Lung microvascular endothelial cell (primary cell): ENCODE data around the gene RPS21. TPM values are rescaled to one million over a fixed set of nuclear protein-coding genes. Genes with fewer than 3 reads are reported as not detected.
A peak's percentile ranks its signal among the peaks of the same experiment; 100 is the strongest.

Experiments used
- DNase-seq, 2 donors: peaks; one replicate each; pipeline versions ENCODE4 v3.0.0 to v3.0.0-alpha.2; 2010; ENCODE audit warnings: low read depth in 2 of 2
- total RNA-seq: library from RNA; depleted of rRNA; stranded (reverse); fragments of >200 nt; gene quantifications from 2 replicates; pipeline ENCODE4 v1.2.1, GENCODE V29; 2014

The RPS21 gene
- total RNA-seq, 1 donor from 2014 or later, result 1,048 TPM

DNA sequence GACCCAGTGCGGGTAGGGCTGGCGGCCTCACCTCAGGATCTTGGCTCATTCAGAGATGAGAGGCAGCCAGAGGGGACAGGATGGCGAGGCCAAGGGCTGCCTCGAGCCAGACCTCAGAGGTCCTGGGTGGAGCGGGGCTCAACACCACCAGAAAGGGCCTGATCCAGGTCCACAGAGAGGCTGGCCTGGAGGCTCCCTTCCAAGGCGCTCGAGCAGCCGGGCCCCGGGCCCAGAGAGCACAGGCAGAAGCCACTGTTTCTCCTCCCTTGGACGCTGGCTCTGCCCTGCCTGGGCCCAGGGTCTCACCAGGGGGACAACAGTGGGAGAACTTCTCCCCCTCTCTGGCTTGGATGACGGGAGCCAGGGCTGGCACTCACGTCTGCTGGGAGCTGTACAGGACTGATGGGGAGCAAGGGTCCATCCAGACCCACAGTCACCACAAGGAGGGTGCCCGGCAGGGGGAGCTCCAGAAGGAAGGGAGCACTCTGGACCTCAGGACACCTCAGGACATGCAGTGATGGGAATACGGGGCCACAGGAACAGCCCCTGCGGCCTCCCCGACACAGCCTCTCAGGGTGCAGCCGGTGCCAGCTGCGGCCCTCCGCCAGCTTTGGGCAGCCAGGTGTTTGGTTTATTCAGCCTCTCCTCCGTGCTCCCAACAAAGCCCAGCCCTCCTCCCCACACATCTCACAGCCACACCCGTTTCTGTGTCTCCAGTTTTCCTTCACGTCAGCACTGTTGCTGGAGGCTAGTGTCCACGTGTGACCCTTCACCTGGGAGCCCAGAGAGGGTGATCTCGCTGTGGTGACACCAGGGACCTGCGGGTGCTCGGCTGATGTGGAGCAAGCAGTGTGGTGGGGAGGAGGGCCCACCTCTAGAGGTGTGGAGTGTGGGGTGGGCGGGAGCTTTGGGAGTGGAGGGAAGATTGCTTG, 8.7 kb downstream of the RPS21 start:
- DNase-seq, result no peak

DNA sequence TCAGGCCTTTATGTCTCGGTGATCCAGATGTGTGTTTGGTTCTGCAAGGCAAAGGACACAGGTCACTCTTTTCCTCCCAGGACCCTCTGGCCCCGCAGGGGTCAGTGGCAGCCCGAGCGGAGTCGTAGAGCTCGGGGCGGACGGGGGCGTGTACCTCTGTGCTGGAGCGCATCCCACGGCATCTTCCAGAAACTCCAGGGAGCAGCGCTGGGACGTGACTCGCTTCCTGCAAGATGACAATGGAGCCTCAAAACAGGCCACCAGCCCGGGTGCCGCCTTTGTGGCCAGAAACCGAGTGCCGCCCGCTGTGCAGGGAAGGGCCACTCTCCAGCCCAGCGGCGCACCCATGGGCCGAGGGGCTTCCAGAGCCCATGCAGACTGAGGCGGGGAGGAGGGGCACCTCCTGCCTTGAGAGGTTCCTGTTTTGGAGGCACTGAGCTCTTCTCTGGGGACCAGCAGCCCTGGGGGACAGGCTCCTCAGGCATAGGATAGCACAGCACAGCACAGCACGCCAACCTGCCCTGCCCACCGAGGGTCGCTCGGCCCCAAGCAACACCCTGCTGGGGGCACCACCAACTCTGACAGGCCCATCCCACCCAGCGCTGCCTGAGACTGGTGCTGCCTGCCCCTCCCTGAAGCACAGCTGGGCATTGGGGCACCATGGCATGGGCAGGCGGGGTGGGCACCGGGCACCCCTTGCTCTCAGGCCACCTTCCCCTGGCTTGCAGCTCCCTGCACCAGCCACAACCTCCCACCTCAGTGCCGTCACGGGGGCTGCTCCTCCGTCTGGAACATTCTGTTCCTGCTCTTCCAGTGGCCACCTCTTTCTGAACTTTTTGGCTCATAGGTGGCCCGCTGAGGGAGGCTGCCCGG, 9.7 kb downstream of the RPS21 start:
- peak in 1 of 2 donors; percentile 34 for DNase-seq

DNA sequence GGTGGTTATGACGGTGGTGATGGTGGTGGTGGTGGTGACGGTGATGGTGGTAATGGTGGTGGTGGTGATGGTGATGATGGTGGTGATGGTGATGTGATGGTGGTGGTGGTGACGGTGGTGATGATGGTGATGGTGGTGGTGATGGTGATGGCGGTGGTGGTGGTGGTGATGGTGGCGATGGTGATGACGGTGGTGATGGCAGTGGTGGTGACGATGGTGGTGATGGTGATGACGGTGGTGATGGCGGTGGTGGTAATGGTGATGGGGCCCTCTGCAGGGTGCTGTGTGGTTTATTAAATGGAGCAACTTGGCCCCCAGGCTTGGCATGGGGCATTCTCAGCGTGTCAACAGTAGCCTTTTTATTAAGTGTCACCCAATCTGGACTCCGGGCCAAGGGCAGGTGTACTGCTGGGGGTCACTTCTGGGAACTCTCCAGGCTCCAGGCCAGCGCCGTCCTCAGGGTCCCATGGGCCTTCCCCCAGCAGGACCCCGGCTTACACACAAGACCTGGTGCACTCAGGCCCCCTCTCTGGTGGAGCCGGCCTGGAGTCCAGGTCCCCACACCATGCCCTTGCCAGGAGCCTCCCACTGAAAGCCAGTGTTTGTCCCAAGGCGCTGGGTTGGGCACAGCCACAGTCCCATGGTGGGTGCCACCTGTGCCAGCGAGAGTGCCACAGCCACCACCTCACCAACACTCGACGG, 11.4 kb downstream of the RPS21 start:
- DNase-seq, result no peak

DNA sequence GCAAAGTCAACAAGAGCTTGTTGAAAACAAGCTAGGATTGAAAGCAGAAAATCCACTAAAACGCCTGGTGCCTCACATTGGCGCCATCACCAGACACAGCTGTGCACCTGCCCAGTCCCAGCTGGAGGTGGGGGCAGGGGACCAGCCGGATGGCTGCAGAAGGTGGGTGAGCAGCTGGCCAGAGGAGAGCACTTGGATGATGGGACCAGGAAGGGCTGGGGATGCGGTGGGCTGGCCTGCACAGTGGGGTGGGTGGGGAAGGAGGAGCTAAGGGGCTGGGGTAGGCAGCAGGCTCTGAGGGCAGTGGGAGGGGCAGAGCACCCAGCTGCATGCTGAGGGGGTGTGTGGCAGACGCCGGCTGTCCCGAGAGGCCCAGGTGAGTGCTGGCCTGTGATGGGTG, 13.1 kb downstream of the RPS21 start:
- DNase-seq, result no peak

DNA sequence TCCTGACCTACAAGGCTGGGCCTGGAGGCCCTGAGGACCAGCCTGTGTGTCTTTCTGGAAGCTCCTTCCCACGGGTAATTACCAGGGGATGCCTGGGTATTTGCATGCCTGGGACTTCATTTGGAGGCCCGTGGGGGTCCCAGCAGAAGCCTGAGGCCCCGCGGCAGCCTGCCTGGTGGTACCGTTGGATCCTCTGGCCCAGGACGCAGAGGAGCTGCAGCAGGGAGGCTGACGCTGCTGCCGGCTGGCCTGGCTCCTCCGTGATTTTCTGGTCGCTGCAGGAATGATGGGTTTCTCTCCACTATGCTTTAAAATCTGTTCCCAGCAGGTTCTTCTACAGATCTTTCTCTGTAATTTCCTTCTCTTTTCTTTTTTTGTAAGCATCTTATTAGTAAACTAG, 13.6 kb downstream of the RPS21 start:
- DNase-seq, result no peak

DNA sequence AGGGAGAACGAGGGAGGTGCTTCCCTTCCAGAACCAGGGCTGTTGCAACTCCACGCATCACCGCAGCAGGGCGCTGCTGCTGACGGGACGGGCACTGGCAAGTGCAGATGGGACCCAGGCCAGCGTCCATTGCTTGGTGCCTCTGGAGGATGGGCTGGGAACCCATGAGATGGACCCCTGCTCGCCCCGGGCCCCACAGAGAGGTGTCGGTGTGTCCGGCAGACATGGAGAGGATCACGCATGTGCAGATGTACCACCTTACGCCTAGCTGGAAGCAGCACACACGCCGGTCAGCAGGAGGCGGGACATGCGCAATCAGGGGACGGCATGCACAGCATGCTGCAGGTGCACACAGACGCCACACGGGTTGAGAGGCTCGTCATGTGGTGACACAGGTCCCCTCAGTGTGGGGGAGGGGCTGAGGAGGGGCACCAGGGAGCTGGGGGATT, 14.5 kb downstream of the RPS21 start:
- peak in 1 of 2 donors; percentile 22 for DNase-seq

DNA sequence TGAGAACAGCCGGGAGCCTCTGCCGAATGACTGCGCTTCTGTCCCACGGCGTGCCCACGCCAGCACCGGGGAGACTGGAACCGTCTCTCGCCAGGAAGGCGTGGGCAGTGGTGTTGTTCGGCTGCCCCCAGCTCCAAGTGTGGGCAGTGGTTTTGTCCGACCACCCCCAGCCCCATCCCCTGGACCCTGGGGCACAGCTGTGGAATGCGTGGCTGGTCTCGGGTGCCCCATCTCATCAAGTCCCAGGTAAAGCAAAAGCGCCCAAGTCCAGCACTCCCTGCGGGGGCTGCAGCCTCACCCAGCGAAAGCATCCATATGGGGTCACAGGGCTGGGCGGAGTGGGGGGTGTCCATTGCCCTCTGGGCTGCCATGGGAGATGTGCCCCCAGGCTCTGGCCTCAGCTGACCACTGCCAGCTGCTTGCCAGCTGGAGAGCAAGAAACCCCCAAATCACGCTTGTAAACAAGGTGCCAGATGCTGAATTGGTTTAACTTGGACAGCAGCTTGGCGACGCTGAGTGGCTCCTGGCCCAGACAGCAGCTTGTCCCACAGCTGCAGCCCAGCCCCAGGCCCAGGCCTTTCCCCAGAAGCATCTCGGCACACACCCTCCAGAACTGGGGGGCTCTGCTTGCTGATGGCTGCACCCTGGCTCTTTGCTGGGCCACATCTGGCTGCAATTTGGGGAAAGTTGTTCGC, 15.7 kb downstream of the RPS21 start:
- DNase-seq, result no peak

DNA sequence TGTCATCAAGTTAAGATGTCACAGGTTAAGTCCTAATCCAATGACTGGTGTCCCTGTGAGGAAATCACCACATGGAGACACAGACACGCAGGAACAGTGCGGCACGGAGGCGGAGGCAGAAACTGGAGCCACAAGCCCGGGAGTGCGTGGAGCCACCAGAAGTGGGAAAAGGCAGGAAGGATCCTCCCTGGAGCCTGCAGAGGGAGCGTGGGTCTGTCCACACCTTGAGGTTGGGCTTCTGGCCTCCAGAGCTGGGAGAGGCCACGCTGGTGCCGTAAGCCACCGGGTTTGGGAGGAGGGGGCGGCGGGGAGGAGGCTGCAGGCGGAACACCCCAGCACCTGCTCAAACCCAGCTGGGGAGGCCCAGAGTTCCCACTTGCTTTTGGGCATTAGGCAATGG, 16.4 kb downstream of the RPS21 start:
- DNase-seq, result no peak

DNA sequence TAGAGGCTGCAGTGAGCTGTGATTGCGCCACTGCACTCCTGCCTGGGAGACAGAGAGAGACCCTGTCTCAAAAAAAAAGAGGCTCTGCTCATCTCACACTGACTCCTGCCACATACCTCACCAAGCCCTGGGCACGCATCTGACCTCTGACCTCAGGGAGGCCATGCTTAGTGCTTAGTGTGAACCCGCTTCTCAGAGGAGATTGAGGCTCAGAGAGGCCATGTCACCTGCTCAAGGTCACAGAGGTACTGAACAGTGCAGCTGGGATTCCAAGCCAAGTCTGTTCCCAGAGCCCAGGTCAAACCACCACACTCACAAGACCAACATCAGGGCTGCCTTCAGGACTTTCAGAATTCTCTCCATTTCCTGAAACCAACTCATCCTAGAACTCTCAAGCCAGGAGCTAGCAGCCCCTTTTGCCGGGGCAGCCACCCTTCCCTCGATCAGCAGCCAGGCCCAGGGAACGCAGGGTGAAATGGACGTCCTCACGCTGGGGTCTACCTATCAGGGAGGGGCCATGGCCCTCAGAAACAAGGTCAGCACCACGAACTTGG, 17.3 kb downstream of the RPS21 start:
- DNase-seq, result no peak

DNA sequence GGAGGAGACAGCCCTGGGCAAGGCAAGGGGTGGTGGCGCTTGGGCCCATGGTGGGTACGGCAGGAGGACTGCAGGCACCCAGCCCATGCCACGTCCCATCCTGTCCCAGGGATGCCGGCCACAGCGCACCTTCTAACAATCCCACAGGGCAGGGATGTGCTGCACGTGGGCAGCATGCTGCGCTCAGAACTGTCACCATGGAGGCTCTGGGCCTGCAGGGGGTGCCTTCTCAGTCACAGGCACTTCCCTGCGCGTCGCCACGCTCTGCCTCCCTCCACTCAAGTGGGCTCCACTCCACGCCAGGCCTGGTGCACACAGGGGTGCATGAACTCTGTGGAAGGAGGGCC, 17.8 kb downstream of the RPS21 start:
- DNase-seq, result no peak

DNA sequence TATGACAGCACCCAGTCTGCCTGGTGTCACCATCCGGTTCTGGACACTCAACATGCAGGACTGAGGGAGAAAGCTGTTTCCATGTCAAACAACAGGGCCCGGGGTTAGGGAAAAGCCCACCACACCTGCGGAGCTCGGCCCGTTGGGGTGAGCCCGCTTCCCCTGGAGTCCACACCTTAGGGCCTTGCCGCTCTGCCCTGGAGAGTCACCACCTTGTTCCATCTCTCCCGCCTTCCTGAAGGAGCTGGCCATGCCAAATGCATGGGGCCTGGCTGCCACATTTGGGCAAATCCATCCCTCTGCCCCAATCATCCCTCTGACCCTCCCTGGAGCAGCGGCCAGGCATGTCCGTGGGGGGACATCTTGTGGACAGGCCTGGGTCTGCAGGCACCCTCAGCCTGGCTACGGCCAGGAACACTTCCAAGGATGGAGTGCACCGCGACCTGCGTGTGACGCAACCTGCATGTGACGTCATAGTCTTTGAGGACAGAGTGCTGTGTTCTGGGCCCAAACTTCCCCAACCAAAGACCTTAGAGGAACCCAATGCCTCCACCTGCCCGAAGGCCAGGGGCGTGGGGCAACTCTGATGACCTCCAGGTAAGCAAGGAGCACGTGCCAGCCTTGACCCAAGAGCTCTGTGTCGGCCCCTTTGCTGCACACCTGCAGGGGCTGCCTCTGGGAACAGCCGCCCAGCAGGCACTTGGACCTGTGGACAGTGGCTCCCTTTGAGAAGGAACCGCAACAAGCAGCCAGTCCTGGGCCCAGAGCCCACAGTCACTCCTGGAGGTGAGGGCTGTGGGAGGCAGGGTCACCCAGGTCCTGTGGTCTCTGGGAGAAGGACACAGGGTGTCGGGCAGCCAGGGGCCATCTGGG, 18.4 kb downstream of the RPS21 start:
- DNase-seq, result peak; percentile 55 to 58

DNA sequence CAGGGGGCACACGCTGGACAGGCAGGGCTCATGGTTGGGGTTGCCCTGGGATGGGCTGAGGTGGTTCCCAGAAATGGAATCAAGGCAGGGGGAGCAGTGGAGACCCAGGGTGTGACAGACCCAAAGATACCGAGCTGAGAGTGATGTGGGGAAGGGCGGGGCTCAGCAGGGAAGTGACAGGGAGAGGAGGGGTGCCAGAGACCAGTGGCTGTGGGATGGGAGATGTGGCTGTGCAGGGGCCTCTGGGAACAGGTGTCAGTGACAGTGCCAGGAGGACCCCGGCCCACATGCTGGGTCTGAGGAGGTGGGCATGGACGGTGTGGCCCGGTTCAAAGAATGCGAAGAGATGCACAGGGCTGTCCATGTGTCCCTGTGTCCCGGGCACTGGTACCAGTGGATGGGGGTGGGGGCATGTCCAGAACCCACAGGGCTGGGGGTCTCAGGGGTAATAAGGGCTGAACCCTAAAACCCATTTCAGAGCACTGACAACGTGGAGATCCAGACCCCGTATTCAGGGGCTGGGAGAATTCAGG, 19.1 kb downstream of the RPS21 start:
- DNase-seq, result no peak

DNA sequence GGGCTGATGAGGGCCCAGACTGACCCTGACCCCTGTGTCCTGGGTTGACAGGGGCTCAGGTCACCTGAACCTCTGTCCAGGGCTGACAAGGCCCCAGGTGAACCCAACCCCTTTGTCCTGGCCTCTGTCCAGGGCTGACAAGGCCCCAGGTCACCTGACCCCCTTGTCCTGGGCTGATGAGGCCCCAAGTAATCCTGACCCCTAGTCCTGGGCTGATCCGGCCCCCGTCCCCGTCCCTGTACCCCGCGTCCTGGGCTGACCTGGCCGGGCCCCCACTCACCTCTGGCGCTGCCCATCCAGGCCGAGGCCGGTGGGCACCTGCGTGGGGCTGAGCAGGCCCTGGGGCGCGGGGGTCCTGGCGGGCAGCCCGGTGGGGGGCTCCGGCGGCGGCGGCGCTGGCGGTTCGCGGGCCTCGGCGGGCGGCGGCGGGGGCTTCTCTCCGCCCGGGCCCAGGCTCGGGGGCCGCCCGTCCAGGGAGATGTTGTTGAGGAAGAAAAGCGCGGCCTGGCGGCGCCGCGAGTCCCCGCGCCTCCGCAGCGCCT, 19.8 kb downstream of the RPS21 start:
- DNase-seq, result no peak

DNA sequence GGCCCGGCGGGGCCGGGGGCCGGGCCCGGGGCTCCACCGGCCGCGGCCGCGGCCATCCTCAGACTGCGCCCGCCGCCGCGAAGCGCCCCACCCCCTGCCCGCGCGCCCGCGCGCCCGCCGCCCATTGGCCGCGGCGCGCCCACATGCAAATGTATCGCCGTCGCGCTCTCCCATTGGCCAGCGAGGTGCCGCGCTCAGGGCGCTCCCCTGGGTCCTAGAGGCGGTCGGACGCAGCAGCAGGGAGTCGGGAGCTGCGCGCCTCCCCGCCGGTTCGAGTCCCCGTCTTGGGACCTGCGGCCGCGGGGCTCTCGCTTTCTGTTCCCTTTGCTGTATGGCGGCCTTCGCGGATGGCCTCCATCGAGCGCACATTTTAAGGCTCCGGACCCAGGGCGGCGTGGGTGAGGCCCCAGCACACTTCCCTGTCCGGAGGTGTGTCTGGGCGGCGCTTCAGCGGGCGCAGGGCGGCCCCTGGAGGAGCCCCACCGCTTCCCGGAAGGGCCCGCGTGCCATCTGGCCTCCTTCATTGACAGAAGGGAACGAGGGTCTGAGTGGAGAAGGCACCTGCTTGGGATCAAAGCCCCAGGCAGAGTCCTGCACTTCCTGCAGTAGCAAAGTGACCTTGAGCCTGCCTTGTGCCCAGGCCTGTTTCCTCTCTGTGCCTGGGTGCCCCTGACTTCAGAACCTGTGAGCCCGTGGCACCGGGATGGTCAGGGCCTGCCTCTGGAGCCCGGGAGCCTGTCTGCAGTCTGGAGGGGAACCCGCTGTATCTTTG, 20.5 kb downstream of the RPS21 start, which contains the start of gene CABLES2:
TSS of gene CABLES2 (minus strand) at position 65 of the 772 bp plus-strand sequence. CDS start at position 56, 9 bp downstream.
- peak; percentile 94 to 96 for DNase-seq

DNA sequence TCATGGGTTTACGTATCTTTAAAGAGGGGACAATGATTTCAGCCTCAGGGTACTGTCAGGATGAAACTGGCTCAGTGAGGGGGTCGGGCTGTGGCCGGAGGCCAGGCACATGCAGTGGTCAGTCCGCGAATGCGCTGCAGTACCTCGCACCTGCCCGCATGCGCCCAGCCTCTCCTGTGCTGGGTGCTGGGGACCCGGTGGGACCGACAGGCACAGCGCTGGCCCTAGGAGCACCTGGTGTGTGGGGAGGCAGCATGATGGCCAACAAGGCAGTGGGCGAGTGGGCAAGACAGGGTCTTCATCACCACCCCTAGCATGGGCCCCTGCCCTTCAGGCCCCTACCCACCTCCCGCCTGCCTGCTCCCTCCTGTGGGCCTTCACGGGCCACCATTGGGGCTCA, 21.2 kb downstream of the RPS21 start:
- DNase-seq, result no peak

DNA sequence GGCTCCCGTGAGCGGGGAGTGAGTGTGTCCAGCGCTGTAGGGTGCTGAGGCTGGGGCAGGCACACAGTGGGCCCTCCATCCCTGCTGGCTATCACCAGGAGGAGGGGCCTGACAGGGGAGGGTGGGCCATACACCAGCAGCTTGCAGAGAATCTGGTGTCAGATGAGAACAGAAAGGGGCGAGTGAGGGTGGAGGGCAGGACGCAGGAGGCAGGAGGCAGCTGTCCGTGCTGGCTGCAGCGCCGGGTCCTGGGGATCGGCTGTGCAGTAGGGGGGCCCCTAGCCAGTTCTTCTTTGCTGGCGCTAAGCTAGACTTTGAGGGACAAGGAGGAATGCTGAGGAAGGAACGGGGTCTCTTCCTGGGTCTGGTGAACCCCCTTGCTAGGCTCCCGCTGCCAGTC, 21.7 kb downstream of the RPS21 start:
- no peak for DNase-seq

DNA sequence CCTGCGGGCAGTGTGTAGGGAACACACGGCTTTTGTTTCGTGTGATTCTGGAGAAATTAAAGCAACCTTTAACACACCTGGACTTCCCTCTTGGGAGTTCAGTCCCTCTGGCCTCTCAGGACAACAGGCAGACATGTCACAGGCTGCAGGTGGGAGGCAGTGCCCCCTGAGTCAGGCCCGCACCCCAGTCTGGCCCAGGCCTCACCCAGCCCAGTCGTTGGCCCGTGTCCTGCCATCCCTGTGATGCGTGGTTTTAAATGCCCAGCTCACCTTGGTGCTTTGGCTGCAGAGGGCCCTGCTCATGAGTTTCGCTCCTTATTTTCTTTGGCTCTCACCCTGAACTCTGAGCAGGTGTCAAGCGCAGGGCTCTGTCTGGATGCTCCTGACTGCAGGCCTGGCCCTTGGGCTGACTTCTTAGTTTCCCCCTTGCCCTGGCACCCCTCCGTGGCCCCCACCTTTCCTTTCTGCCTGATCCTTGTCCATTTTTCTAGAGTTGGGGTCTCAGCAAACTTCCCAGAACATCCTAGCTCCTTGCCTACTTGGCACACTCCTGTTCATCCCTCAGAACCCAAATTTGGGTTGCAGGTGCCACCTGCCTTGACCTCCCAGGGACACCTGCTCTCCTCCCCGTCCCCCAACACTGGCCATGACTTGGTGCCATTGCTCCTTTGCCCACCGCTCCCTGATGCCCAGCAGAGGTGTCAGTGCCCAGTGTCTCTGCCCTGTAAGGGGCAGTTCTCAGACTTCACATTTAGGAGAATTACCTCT, 22.4 kb downstream of the RPS21 start:
- DNase-seq, result no peak
